T-helper 17 cell (primary cell): ENCODE results near the gene TMX2. TPM values are rescaled to one million over a fixed set of nuclear protein-coding genes. Genes with fewer than 3 reads are reported as not detected.

Experiments used
- ATAC-seq: fragments of 150-1000 bp; cut with Tn5 transposase; 2 replicates; pipeline ENCODE4 v1.10.0; 2021; ENCODE audit warnings: mild to moderate bottlenecking, moderate library complexity
- DNase-seq, 3 donors: peaks; one replicate each; pipeline versions ENCODE4 v3.0.0 to v3.0.0-alpha.2; 2020 to 2021
- H3K9me3 ChIP-seq: one replicate; pipeline ENCODE4 v1.7.0; 2013; ENCODE audit warnings: low read length, mild to moderate bottlenecking; ENCODE audit not compliant: control insufficient read depth, poor library complexity, severe bottlenecking
- H3K27ac Mint-ChIP-seq: one replicate; pipeline ENCODE4 v1.8.0; 2022; ENCODE audit warnings: mild to moderate bottlenecking, moderate library complexity, mixed read lengths
- H3K27me3 Mint-ChIP-seq: one replicate; pipeline ENCODE4 v1.8.0; 2022; ENCODE audit warnings: mixed read lengths
- H3K36me3 Mint-ChIP-seq: one replicate; pipeline ENCODE4 v1.8.0; 2022; ENCODE audit warnings: low read depth, mixed read lengths
- H3K4me1 Mint-ChIP-seq: one replicate; pipeline ENCODE4 v1.8.0; 2022; ENCODE audit warnings: mild to moderate bottlenecking, mixed read lengths
- H3K4me3 Mint-ChIP-seq: one replicate; pipeline ENCODE4 v1.8.0; 2022; ENCODE audit warnings: mild to moderate bottlenecking, moderate library complexity, mixed read lengths
- total RNA-seq, 4 donors: library from RNA in 2 of 4; stranded (reverse) in 2 of 4; gene quantifications; one replicate each; pipeline ENCODE4 v1.2.3 and lab custom pipeline; 2022 to 2026

Gene TMX2
- total RNA-seq, 2 donors from 2014 or later: 38.3 to 44.0 TPM

GRCh38 chr11:57762235-57762861, 50.0 kb downstream of the TMX2 start:
- Mint-ChIP-seq H3K36me3 (no peaks in the 10 kb centered on the region), H3K4me1 (peaks cover 11% of the 10 kb centered on the region), H3K27me3 (no peaks in the 10 kb centered on the region), H3K27ac (no peak overlapping the region), H3K4me3 (peak overlapping the region; percentile 31)
- no peaks in the 10 kb centered on the region for H3K9me3 ChIP-seq
- DNase-seq (no peak), ATAC-seq (no peak)

- Mint-ChIP-seq H3K27ac (no peak overlapping the region), H3K27me3 (no peaks in the 10 kb centered on the region), H3K4me1 (peaks cover 7% of the 10 kb centered on the region), H3K36me3 (no peaks in the 10 kb centered on the region), H3K4me3 (peak overlapping the region; percentile 25)
- no peak for DNase-seq
- ATAC-seq: no peak
- no peaks in the 10 kb centered on the region for H3K9me3 ChIP-seq
Observed at GRCh38 chr11:57763568-57763967, 51.2 kb downstream of the TMX2 start.

- Mint-ChIP-seq H3K4me3 (no peak overlapping the region), H3K27me3 (no peaks in the 10 kb centered on the region), H3K36me3 (no peaks in the 10 kb centered on the region), H3K4me1 (peaks cover 7% of the 10 kb centered on the region), H3K27ac (no peak overlapping the region)
- ATAC-seq (no peak), DNase-seq (no peak)
- no peaks in the 10 kb centered on the region for H3K9me3 ChIP-seq
Observed at GRCh38 chr11:57764021-57764420, 51.6 kb downstream of the TMX2 start.

- H3K36me3 Mint-ChIP-seq: peaks cover 3% of the 10 kb centered on the region
- ATAC-seq (no peak), DNase-seq (no peak)
- no peaks in the 10 kb centered on the region for H3K9me3 ChIP-seq
- no peaks in the 10 kb centered on the region for H3K27me3 Mint-ChIP-seq
- no peak overlapping the region for H3K27ac Mint-ChIP-seq
- H3K4me1 Mint-ChIP-seq: peaks cover 10% of the 10 kb centered on the region
- H3K4me3 Mint-ChIP-seq: no peak overlapping the region
Observed at GRCh38 chr11:57764566-57764965, 52.2 kb downstream of the TMX2 start.

GRCh38 chr11:57764972-57765371, 52.6 kb downstream of the TMX2 start:
- H3K27ac Mint-ChIP-seq: no peak overlapping the region
- H3K27me3 Mint-ChIP-seq: no peaks in the 10 kb centered on the region
- no peak for ATAC-seq
- DNase-seq: no peak
- H3K4me3 Mint-ChIP-seq: no peak overlapping the region
- H3K36me3 Mint-ChIP-seq: peaks cover 3% of the 10 kb centered on the region
- peaks cover 10% of the 10 kb centered on the region for H3K4me1 Mint-ChIP-seq
- H3K9me3 ChIP-seq: no peaks in the 10 kb centered on the region

GRCh38 chr11:57770793-57771192, 58.4 kb downstream of the TMX2 start:
- ATAC-seq: no peak
- peaks cover 13% of the 10 kb centered on the region for H3K4me1 Mint-ChIP-seq
- no peak overlapping the region for H3K27ac Mint-ChIP-seq
- H3K27me3 Mint-ChIP-seq: no peaks in the 10 kb centered on the region
- no peak overlapping the region for H3K4me3 Mint-ChIP-seq
- no peak for DNase-seq
- H3K36me3 Mint-ChIP-seq: peaks cover 5% of the 10 kb centered on the region
- no peaks in the 10 kb centered on the region for H3K9me3 ChIP-seq

DNA sequence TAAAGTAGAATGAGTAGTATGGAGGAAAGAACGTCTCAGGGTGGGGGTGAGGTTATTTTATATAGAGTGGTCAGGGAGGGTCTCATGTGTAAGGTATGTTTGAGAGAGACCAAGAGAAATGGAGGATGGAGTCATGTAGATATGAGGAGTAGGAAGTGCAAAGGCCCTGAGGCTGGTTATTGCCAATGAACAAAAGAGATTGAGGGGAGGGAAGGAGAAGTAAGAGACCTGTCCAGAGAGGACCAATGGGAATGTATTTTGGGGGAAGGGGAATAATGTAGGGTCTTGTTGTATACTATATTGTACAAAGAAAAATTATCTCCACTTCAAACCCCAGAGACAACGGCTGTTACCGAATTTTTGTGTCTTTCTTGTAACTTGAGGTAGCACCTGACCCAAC, 59.0 kb downstream of the TMX2 start:
- Mint-ChIP-seq H3K27me3 (no peaks in the 10 kb centered on the region), H3K4me1 (peaks cover 14% of the 10 kb centered on the region), H3K4me3 (no peak overlapping the region), H3K36me3 (peaks cover 5% of the 10 kb centered on the region), H3K27ac (no peak overlapping the region)
- DNase-seq (no peak), ATAC-seq (no peak)
- H3K9me3 ChIP-seq: no peaks in the 10 kb centered on the region

GRCh38 chr11:57772562-57772961, 60.2 kb downstream of the TMX2 start:
- Mint-ChIP-seq H3K36me3 (peaks cover 5% of the 10 kb centered on the region), H3K4me1 (peaks cover 14% of the 10 kb centered on the region), H3K27me3 (no peaks in the 10 kb centered on the region), H3K4me3 (no peak overlapping the region), H3K27ac (no peak overlapping the region)
- no peaks in the 10 kb centered on the region for H3K9me3 ChIP-seq
- ATAC-seq (no peak), DNase-seq (no peak)

DNA sequence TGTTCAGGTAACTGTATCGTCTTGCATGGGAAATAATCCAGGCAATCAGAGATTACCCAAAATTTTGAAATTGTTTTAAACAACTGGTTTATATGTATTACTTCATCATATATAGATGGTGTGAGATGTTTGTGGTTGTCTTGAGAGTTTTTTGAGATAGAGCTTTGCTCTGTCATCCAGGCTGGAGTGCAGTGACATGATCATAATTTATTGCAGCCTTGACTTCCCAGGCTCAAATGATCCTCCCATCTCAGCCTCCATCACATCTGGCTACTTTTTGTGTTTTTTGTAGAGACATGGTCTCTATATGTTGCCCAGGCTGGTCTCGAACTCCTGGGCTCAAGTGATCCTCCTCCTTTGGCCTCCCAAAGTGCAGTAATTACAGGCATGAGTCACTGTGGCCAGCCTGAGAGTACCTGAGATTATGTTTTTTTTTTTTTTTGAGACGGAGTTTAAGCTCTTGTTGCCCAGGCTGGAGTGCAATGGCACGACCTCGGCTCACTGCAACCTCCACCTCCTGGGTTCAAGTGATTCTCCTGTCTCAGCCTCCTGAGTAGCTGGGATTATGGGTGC, 60.7 kb downstream of the TMX2 start:
- ATAC-seq (no peak), DNase-seq (no peak)
- H3K36me3 Mint-ChIP-seq: peaks cover 5% of the 10 kb centered on the region
- no peak overlapping the region for H3K4me3 Mint-ChIP-seq
- no peak overlapping the region for H3K27ac Mint-ChIP-seq
- no peaks in the 10 kb centered on the region for H3K9me3 ChIP-seq
- peaks cover 14% of the 10 kb centered on the region for H3K4me1 Mint-ChIP-seq
- no peaks in the 10 kb centered on the region for H3K27me3 Mint-ChIP-seq

- ATAC-seq (no peak), DNase-seq (no peak)
- no peaks in the 10 kb centered on the region for H3K9me3 ChIP-seq
- Mint-ChIP-seq H3K27me3 (no peaks in the 10 kb centered on the region), H3K4me3 (no peak overlapping the region), H3K4me1 (peaks cover 19% of the 10 kb centered on the region), H3K27ac (no peak overlapping the region), H3K36me3 (peaks cover 2% of the 10 kb centered on the region)
Observed at GRCh38 chr11:57775491-57775890, 63.1 kb downstream of the TMX2 start.

- Mint-ChIP-seq H3K27ac (no peak overlapping the region), H3K36me3 (peaks cover 2% of the 10 kb centered on the region), H3K4me1 (peaks cover 19% of the 10 kb centered on the region), H3K4me3 (no peak overlapping the region), H3K27me3 (no peaks in the 10 kb centered on the region)
- no peaks in the 10 kb centered on the region for H3K9me3 ChIP-seq
- ATAC-seq (no peak), DNase-seq (no peak)
Observed at GRCh38 chr11:57776031-57776521, 63.7 kb downstream of the TMX2 start.

- Mint-ChIP-seq H3K27me3 (no peaks in the 10 kb centered on the region), H3K4me1 (peaks cover 22% of the 10 kb centered on the region), H3K36me3 (no peaks in the 10 kb centered on the region), H3K27ac (no peak overlapping the region), H3K4me3 (no peak overlapping the region)
- H3K9me3 ChIP-seq: no peaks in the 10 kb centered on the region
- no peak for ATAC-seq
- DNase-seq: no peak
Observed at GRCh38 chr11:57776577-57777210, 64.3 kb downstream of the TMX2 start.

DNA sequence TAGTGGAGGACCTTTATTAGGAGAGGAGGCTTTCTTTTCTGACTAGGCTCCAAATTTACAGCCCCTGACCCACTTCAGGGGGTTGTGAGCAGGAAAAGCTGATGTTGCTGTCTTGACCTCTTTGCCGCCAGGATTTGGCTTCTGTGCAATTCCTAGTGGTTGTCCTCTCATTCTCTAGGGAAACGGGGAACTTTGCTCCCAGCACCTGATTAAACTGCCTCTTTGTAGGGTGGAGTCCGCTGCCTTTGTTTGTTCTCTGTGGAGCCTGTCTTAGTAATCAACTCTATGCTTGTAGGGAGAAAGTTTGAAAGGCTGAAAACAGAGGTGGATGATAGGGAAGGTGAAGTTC, 65.5 kb downstream of the TMX2 start:
- no peak for DNase-seq
- Mint-ChIP-seq H3K4me1 (peaks cover 20% of the 10 kb centered on the region), H3K27ac (no peak overlapping the region), H3K4me3 (no peak overlapping the region), H3K36me3 (no peaks in the 10 kb centered on the region), H3K27me3 (no peaks in the 10 kb centered on the region)
- H3K9me3 ChIP-seq: no peaks in the 10 kb centered on the region
- ATAC-seq: no peak
